ENCODE results near the gene CPSF3. TPM values are rescaled to one million over a fixed set of nuclear protein-coding genes. Genes with fewer than 3 reads are reported as not detected.

Gene CPSF3
- total RNA-seq, 1 experiment from 2014 or later = 95.5 TPM

DNA sequence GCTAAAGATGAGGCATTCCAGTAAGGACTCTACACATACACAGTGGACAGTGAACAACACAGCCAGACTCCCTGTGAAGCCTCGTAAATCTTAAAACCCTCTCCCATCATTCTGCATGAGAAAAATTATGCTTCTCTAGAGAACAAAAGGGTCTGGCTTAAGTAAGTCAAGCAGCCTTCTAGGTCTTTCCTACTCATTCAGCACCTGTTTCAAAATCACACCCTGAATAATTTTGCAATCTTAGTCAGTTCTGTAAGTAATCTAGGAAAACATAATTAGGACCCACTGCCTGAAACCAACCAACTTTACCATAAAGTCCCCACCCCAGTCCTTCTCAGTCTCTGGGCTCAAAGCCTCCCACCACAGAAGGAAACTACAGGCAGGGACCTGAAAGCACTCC, 70.6 kb downstream of the CPSF3 start:
- Mint-ChIP-seq H3K4me1 (no peaks in the 10 kb centered on the region; a peak in 1 of 4 replicates), H3K9me3 (no peaks in the 10 kb centered on the region), H3K4me3 (no peak overlapping the region), H3K27ac (no peak overlapping the region), H3K27me3 (ENCODE audit: low read depth) (no peaks in the 10 kb centered on the region), H3K36me3 (ENCODE audit: insufficient read depth in 1 of 3, low read depth in 3 of 3) (peaks cover 17 to 70% (median 62%) of the 10 kb centered on the region in 3 experiments)
- Histone ChIP-seq H3K14ac (ENCODE audit: insufficient read depth, low read length) (no peak overlapping the region), H3K27ac (ENCODE audit: insufficient read length, low read depth, low read length) (no peak overlapping the region), H2BK5ac (ENCODE audit: insufficient read length, low read length) (no peak overlapping the region), H3K56ac (ENCODE audit: insufficient read length, low read depth, low read length) (no peak overlapping the region), H2BK15ac (ENCODE audit: low read depth, low read length) (no peak overlapping the region), H2AFZ (ENCODE audit: low read length) (no peak overlapping the region), H3K79me2 (ENCODE audit: insufficient read depth, low read length) (no peaks in the 10 kb centered on the region), H2BK20ac (ENCODE audit: low read depth, low read length, poor library complexity, severe bottlenecking) (no peak overlapping the region), H4K91ac (ENCODE audit: insufficient read length, low read depth, low read length) (no peak overlapping the region), H2AK5ac (ENCODE audit: insufficient read length, low read length) (no peak overlapping the region), H4K8ac (replicated peaks; ENCODE audit: insufficient read length, low read depth, low read length) (no peak overlapping the region), H3K4me2 (ENCODE audit: insufficient read depth, insufficient read length, low read length) (no peak overlapping the region), H3K23ac (ENCODE audit: insufficient read length, low read depth, low read length) (no peak overlapping the region), H3K79me1 (ENCODE audit: insufficient read depth, low read depth, low read length, poor library complexity, severe bottlenecking) (no peaks in the 10 kb centered on the region), H3T11ph (ENCODE audit: low read length) (no peak overlapping the region), H2BK12ac (ENCODE audit: insufficient read length, low read depth, low read length) (no peak overlapping the region), H3K4me1 (ENCODE audit: insufficient read depth, low read length) (no peaks in the 10 kb centered on the region), H2BK120ac (ENCODE audit: low read depth, low read length, poor library complexity, severe bottlenecking) (no peak overlapping the region), H3K9me3 (ENCODE audit: control insufficient read depth, low read depth, low read length) (no peaks in the 10 kb centered on the region), H3K4ac (ENCODE audit: low read depth, low read length) (no peak overlapping the region), H3K23me2 (ENCODE audit: insufficient read length, low read depth, low read length, poor library complexity, severe bottlenecking) (no peaks in the 10 kb centered on the region), H3K9ac (ENCODE audit: extremely low read depth, insufficient read length, low read length) (no peak overlapping the region), H3K27me3 (ENCODE audit: insufficient read depth, low read length) (no peaks in the 10 kb centered on the region), H4K5ac (ENCODE audit: insufficient read length, low read depth, low read length) (no peak overlapping the region), H3K18ac (ENCODE audit: insufficient read length, low read depth, low read length) (no peak overlapping the region), H4K20me1 (ENCODE audit: control insufficient read depth, insufficient read depth, insufficient read length) (no peaks in the 10 kb centered on the region)
- no peak for DNase-seq
- no CpG with 5 or more reads among the region's 1 CpG for WGBS (ENCODE audit: extremely low coverage, insufficient read length, low lambda C conversion rate)
- TF ChIP-seq, protein P1, sequence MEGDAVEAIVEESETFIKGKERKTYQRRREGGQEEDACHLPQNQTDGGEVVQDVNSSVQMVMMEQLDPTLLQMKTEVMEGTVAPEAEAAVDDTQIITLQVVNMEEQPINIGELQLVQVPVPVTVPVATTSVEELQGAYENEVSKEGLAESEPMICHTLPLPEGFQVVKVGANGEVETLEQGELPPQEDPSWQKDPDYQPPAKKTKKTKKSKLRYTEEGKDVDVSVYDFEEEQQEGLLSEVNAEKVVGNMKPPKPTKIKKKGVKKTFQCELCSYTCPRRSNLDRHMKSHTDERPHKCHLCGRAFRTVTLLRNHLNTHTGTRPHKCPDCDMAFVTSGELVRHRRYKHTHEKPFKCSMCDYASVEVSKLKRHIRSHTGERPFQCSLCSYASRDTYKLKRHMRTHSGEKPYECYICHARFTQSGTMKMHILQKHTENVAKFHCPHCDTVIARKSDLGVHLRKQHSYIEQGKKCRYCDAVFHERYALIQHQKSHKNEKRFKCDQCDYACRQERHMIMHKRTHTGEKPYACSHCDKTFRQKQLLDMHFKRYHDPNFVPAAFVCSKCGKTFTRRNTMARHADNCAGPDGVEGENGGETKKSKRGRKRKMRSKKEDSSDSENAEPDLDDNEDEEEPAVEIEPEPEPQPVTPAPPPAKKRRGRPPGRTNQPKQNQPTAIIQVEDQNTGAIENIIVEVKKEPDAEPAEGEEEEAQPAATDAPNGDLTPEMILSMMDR (conservative IDR thresholded peaks at IDR 0.05) = no peak
